GM19397 (cell line): ENCODE measurements around the gene TMEM186.
"Not testable (repeated sequence)": the region's sequence is repeated elsewhere in the genome, so short reads cannot be mapped to it uniquely, and the experiment has no call there.

Experiments
- ATAC-seq: cut with Tn5 transposase; IDR thresholded peaks from one replicate; pipeline ENCODE4 v1.9.1; 2021; ENCODE audit warnings: mild to moderate bottlenecking, moderate library complexity; ENCODE audit not compliant: unreplicated experiment

Gene TMEM186

GRCh38 chr16:8814095-8814806, 16.8 kb upstream of the TMEM186 start:
- ATAC-seq, result no peak

DNA sequence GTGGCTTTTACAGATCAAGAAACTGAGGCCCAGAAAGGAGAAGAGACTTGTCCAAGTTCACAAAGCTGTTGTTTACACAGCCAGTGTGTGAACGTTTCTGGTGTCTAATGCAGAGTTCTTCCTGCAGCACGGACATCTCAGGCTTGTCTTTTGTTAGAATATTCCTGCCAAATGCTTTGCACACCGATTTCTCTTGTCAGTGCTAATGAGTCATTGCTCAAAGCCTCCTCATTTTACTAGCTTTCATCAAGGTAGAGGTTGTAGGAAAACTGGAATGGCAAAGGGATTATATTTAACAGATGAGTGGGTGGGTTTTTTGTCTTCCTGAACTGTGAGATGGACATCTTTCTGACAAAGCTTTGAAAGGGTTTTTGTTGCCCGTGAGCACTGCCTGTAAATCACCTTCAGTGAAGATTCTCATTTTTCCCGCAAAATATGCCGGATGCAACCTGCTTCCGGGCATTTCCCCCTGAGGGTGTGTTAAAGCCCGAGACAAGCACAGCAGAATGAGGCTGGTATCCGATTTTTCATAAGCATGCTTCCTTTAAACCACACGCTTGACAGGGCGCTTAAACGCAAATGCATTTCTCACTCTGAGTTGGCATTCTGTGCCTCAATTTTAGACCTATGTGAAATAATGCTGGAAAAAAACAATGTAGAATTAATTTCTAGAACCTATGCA, 14.9 kb upstream of the TMEM186 start:
- no peak for ATAC-seq

DNA sequence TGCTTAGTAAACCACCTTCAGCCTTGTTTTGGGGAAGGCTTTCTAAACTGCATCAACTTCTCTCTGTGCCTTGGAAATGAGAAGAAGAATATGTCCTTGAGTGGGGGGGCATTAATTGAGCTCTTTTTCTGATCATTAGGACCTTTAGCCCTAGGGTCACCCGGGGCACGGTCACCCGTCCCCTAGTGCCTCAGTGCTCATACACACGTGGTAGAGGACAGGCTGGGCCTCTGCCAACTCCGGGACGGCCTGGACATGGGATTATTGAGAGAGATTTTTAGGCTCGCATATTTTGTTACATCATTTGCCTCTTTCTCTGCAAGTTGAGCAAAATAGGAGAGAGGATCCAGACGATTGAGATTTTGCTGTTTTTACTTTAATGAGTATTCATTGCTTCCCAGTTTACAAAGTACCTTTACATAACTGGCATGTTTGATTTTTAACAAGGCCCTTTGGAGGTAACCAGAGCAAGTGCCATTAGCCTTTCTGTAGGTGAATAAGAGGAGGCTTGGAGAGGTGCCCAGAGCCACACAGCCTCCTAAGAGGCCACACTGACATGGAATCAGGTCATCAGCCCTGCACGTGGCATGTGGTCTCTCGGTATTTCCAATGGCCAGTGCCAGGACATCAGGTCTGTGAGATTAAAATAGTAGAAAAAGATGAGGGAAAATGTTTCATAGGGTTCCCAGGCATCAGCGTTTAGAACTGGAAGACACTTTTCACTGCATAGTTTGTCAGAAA, 11.3 kb upstream of the TMEM186 start:
- no peak for ATAC-seq

DNA sequence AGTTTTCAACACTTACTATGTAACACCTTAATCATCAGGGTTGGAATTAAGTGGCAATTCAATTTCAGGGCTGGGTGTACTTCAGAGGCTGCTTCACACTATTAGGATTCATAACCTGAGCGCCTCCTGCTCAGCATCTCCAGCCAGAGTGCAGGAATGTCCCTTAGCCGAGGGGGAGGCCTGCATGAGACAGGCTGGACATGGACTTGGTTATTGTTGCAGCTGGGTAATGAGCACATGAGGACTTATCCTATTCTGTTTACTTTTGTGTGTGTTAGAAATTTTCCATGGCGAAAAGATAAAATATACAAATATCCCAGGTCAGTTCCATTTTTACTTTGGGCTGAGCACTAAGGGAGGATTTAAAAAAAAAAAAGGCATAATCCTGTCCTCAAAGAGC, 10.6 kb upstream of the TMEM186 start:
- no peak for ATAC-seq

DNA sequence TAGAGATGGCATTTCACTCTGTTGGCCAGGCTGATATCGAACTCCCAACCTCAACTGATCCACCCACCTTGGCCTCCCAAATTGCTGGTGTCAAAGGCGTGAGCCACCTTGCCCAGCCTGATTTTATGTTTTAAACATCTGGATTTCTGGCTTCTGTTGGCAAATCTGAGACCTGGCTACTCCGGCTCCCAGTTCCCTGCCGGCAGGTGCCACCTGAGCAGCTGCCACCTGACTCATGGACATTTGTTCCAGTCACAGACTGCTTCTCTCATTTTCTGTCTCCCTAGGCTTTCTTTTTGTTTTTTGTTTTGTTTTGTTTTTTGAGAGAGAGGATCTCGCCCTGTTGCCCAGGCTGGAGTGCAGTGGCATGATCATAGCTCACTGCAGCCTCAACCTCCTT, 9.8 kb upstream of the TMEM186 start:
- ATAC-seq, result no peak

DNA sequence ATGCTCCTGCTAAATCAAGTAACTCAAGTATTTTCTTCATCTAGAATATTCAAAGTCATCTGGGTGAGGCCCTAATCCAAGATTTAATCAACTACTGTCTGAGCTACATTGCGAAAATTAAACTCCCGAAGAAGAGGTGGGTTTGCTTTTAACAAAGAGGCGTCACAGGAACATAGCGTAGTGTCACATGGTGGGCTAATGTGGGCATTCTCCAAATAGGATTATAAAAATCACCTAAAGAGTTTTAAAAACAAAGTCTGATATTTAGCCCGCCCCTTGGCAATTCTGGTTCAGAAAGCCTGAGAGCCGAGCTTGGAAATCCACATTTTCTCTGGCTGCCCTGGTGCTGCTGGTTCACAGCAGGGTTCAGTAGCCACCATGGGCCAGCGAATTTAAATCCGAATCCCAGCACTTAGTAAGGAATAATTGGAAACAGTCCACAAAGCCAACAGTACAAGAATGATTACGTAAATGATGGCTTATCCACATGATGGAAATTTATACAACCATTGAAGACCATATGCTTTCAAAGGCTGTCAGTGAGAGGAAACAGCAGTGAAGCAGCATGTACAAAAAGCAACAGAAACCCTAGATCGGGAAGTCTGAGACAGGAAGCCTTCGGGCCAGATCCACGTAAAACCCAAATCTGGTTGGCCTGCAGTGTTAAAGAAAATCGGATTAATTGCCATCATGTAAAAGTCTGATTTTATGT, 9.0 kb upstream of the TMEM186 start:
- ATAC-seq, result no peak

DNA sequence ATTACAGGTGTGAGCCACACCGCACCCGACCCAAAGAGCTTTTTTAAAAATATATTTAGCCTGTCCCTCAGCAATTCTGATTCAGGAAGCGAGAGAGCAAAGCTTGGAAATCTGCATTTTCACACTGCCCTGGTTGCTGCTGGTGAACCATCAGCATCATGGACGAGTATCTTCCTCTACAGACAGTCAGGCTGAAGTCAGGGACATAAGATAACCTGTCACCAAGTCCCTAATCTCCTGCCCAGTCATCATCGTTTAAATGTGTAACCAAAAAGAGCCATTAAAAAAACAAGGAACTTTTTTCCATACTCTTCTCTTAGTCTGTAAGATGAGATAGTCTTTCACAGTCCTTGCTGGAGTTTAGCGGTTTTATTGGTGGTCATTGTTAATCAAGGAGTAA, 6.9 kb upstream of the TMEM186 start:
- ATAC-seq, result no peak

DNA sequence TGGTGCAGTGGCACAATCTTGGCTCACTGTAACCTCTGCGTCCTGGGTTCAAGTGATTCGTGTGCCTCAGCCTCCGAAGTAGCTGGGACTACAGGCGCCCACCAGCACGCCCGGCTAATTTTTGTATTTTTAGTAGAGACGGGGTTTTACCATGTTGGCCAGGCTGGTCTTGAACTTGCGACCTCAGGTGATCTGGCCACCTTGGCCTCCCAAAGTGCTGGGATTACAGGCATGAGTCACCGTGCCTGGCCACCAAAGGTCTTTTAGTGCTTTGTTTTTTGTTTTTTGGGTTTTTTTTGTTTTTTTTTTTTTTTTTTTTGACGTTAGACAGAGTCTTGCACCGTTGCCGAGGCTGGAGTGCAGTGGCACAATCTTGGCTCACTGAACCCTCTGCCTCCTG, 6.3 kb upstream of the TMEM186 start:
- not testable (repeated sequence) for ATAC-seq

GRCh38 chr16:8801701-8802100, 4.3 kb upstream of the TMEM186 start:
- ATAC-seq, result no peak

DNA sequence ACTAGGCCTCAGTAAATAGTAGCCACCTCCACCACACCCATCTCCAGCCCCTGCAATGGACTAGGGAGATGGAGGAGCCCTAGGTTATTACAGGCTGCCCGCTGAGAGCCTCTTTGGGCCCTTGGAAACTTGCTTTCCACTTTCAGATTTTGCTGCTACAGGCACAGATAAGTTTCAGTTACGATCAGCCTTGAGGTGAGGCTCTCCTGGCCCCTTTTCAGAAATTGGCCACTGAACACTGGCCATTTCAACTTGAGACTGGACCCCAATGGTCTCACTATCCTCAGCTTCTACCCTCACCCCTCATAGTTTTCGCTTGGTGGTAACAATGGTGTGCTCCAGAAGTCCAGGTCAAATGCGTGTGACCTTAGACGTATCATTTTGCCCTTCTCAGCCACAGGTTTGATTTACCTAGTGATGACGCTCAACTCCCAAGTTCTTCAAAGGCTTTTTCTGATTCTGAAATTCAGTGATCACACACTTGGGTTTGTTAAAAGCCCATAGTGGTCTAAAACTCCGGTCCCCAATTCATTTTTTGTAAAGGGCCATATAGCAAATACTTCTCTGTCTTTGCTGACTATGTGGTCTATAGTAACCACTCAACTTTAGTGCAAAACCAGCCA, 1.2 kb upstream of the TMEM186 start:
- no peak for ATAC-seq

DNA sequence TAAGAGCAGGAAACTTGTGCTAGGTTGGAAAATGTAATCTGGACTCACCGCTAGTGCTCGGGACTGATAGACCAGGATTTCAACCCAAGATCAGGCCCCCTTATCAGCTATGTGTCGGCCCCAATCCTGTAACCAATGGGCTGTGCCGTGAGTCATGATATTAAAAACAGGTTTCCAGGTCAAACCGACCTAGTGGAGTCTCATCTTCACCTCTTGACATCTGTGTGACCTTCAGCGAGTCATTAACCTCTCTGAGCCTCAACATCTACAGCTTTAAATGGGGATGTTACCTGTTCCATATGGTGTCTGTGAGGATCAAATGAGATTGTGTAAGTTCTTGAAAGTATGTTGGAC, 712 bp upstream of the TMEM186 start:
- peak; percentile 2 for ATAC-seq

GRCh38 chr16:8796469-8797363, 723 bp downstream of the TMEM186 start:
- no peak for ATAC-seq

- no peak for ATAC-seq
Measured at GRCh38 chr16:8795818-8796217, 1.6 kb downstream of the TMEM186 start.

DNA sequence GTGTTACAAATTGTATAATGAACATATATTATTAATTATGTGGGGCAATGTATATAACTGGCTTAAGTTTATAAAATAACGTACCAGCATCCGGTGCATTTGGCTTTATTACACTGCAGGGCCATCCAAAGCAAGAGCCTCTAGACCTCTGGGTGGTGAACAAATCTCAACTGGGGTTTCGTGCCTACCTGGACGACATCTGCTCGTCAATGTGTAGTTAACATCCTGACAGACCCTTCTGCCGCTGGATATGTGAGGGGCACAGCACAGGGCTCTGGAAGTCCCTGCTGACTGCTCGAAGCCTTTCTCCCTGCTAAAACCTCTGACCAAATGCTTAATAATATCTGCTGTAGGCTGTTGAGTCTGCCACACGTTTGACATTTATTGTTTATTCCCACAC, 2.3 kb downstream of the TMEM186 start:
- ATAC-seq, result no peak

- ATAC-seq, result no peak
Measured at GRCh38 chr16:8788578-8789172, 8.8 kb downstream of the TMEM186 start.

DNA sequence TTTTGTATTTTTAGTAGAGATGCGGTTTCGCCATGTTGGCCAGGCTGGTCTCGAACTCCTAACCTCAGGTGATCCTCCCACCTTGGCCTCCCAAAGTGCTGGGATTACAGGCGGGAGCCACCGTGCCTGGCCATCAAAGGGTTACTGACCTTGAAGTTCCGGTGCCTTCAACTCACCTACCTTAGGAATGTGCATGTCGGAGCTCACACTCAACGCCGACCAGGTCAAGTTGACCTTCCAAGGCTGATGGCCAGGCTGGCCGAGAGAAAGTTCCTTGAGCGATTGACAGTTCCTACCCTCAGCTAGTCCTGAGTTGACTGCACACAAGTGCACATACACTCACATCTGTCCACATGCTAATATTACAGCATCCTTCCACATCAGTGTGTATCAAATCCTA, 11.1 kb downstream of the TMEM186 start:
- ATAC-seq, result not testable (repeated sequence)

DNA sequence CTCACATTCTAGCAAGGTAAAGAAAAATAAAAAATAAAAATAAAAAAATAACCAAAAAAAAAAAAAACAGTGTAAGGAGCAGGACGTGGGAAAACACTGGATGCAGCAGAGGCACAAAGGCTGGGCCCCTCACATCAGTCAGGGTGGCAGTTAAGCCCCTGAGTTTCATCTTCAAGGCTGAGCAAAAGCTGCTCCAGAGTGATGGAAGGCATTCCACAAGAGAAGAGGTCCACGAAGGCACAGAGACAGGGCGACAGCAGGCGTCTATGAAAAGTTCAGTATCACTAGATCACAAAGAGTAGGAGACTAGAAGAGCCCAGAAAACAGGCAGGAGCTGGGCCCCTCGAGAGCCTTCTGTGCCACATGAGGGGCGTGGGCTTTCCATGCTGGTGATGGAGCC, 12.0 kb downstream of the TMEM186 start:
- no peak for ATAC-seq

- ATAC-seq, result no peak
Measured at GRCh38 chr16:8782673-8783072, 14.8 kb downstream of the TMEM186 start.

DNA sequence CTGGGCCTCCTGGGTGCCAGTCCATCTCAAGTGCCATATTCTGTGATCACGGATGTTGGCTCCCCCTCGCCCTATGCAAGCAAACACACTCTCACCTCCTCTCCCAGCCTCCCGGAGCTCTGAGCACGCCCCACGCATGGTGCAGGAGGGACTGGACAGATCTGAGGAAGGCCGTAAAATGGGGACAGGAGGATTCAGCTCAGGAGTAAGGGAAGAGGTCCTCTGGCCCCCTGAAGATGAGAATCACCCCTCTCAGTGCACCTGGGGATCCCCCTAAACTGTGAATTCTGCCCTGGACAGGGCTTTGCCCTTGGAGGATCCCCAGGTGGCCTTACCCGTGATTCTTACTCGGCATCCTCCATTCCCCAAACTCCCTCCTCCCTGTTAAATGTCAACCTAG, 15.6 kb downstream of the TMEM186 start:
- ATAC-seq, result no peak

GRCh38 chr16:8777217-8777616, 20.2 kb downstream of the TMEM186 start:
- ATAC-seq, result no peak
